GM21360 (cell line): ENCODE measurements around the gene NFKB2.
A peak's percentile ranks its signal among the peaks of the same experiment; 100 is the strongest.

ENCODE experiments used
- ATAC-seq: cut with Tn5 transposase; IDR thresholded peaks from one replicate; pipeline ENCODE4 v1.9.1; 2021; ENCODE audit warnings: mild to moderate bottlenecking, moderate library complexity; ENCODE audit not compliant: unreplicated experiment

Gene NFKB2

DNA sequence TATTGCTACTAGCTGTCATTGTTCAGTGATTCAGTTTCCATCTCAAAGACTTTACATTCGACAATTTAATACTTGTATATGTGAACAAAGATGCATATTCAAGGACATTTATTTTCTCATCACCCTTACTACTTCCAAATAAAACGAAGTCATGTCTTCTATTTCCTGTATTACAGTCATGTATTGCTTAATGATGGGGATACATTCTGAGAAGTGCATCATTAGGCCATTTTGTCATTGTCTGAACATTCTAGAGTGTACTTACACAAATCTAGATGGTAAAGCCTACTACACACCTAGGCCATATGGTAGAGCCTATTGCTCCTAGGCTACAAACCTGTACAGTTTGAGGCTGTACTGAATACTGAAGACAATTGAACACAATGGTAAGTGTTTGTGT lies 49.3 kb downstream of the NFKB2 start:
- ATAC-seq: no peak

DNA sequence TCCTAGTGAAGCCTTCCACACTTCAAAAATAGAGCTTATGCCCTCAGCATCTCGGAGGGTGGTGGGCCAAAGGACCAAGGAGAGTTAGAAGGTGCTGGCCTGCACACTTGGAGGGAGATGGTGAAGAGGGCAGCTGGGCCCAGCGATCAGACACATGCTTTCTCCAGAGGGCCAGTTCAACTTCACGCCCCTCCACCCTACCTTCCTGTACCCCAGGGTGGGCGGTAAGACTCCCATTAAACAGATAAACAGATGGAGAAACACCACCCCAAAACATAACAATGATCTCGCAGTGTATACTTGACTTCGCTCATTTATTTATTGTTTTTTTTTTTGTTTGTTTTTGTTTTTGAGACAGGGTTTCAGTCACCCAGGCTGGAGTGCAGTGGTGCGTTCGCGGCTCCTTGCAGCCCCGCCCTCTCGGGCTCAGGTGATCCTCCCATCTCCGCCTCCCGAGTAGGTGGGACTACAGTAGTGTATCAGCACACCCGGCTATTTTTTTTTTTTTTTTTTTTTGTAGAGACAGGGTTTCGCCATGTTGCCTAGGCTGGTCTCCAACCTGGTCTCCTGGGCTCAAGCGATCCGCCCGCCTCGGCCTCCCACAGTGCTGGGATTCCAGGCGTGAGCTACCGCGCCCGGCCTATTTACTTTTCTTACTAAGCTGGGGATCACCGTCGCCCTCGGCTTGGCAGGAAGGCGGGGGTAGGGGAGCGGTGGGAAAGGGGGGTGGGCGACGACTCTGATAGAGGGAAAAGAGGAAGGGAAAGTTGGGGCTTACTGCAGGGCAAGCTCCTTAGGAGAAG lies 54.0 kb downstream of the NFKB2 start:
- ATAC-seq: peak; percentile 49

DNA sequence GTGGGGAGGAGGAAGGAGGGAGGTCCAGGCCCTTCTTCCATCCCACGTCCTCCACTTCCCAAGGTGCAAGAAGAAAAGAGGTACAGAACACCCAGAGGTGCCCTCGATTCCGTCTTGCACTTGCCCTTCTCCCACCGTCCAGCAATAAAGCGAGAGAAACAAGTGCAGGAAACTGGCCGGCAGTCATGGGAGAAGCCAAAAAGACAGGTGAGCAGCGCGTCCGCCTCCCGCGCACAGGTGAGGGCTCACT lies 54.5 kb downstream of the NFKB2 start:
- no peak for ATAC-seq

DNA sequence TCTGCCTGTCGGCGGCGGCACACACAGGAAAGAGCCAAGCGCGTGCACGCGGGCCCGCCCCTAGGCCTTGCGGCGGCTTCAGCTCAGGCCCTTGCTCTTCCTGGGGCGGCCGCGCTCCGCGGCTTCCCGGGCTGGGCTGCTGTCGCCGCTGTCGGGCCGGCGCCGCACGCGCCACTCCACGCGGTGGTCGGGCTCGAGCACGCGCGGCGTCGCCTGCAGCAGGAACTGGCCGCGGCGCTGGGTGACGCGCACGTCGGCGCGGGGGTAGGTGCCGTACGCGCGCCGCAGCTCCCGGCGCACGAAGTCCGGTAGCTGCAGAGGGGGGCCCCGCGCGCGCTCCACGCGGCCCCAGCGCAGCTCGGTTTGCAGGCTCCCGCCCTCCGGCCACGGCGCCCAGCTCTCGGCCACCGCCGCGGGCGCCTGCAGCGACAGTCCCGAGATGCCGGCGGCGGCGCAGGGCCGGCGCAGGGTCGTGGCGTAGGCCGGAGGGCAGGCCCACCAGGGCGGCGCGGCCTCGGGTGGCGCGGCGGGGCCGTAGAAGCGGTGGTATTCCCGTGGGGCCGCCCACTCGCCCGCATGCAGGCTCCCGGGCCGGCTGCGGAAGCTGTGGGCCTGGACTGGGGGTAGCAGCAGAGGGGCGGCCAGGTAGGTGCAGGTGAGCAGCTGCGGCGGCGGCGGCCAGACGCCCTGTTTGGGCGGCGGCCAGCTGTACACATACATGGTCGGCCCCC lies 55.0 kb downstream of the NFKB2 start:
- peak; percentile 65 for ATAC-seq

DNA sequence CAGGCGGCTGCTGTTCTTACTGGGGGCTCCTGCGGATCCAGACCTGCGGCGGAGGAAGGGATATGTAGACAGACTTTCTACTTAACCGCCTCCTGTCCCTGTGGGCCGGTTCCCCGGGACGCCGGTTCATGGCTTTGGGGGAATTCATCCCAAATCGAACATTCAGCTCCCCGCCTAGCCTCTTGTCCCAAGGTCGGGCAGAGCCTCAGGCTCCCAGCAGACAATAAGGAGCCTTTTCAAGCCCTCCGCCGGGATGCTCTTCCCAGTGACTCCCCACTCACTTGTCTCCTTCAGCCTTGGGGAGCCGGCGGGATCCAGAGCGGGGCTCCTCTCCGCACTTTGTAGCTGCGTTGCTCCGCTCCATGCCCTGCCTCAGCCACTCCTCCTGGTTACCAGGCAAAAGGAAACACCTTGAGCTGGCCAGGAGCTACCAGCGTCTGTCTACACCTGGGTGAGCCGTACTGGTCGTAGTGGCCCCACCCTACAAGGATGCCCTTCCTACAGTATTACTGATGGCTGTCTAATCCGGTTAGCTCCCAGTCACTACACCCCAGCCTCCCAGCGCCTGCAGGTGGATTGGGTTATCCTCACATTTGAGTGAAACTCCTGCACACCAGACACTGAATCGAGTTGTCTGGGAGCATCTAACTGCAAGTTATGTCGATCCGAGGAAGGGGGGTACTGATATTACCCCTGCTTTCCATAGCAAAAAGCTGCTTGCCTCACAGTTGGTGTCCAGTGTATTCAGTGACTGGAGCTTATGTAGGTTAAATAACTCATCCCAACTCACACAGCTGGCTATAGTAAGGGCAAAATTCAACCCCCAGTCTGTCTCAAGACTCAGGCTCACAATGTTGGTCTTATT lies 55.8 kb downstream of the NFKB2 start, which contains the start of gene C10orf95:
TSS of gene C10orf95 (minus strand) at position 439 of the 865 bp plus-strand sequence. CDS start 450 bp downstream, outside the sequence.
- no peak for ATAC-seq
